Germinal center (tissue), 1 donor: ENCODE data around the gene TBX1.
"Not testable (repeated sequence)": the region's sequence is repeated elsewhere in the genome, so short reads cannot be mapped to it uniquely, and the experiment has no call there.

Source experiments
- DNase-seq: peaks from one replicate; pipeline ENCODE4 v3.0.0; 2012; ENCODE audit warnings: mixed read lengths, low spot score

TBX1 gene

DNA sequence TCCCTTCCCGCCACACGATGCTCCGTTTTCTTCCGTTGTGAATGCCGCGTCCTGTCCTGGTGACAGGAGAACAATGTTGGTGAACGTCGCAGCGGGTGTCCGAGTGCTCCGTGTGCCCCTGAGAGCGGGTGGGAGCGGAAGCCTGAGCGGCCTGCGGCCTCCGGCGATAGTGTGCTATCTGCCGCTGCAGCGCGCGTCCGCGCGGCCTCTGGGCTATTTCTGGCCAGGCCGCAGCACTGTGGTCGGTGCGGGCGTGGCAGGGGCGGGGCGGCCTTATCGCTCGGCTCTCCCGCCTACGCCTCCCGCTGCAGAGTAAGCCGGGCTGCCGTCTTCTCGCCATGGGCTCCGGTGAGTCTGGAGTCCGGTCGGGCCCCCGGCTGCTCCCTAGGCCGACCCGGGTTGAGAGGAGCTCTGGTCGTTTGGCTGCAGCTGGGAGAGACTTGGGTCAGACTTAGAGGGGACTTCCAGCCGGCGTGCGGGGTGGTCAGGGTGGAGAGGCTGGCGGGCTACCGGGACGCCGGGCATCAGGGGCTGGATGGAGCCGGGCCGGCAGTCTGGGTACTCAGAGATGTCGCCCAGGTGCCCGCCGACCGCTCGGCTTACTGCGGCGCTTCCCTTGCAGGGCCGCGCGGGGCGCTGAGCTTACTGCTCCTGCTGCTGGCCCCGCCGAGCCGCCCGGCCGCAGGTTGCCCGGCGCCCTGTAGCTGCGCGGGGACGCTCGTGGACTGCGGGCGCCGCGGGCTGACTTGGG is 37.2 kb upstream of the TBX1 start, which contains the start of gene GP1BB:
Gene GP1BB, plus strand, starts transcription at position 308 of the 751 bp plus-strand sequence. Its CDS starts 31 bp downstream, at position 339.
- no peak for DNase-seq

DNA sequence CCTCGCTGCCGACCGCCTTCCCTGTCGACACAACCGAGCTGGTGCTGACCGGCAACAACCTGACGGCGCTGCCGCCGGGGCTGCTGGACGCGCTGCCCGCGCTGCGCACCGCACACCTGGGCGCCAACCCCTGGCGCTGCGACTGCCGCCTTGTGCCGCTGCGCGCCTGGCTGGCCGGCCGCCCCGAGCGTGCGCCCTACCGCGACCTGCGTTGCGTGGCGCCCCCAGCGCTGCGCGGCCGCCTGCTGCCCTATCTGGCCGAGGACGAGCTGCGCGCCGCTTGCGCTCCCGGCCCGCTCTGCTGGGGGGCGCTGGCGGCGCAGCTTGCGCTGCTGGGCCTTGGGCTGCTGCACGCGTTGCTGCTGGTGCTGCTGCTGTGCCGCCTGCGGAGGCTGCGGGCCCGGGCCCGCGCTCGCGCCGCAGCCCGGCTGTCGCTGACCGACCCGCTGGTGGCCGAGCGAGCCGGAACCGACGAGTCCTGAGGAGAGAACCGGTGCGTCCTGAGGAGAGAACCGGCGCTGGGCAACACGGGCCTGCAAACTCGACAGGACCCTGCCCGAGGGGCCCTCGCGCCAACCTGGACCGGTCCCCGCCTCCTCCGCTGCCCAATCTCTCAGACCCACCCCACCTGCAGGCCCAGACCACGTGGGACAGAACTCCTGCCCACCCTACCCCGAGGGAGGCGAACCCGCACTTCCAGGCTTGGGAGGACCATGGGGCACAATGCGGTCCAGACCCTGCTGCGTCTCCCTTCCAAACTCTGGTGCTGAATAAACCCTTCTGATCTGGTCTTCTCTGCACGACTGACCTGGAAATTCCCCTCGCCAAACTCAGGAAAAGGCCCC is 36.4 kb upstream of the TBX1 start:
- no peak for DNase-seq

DNA sequence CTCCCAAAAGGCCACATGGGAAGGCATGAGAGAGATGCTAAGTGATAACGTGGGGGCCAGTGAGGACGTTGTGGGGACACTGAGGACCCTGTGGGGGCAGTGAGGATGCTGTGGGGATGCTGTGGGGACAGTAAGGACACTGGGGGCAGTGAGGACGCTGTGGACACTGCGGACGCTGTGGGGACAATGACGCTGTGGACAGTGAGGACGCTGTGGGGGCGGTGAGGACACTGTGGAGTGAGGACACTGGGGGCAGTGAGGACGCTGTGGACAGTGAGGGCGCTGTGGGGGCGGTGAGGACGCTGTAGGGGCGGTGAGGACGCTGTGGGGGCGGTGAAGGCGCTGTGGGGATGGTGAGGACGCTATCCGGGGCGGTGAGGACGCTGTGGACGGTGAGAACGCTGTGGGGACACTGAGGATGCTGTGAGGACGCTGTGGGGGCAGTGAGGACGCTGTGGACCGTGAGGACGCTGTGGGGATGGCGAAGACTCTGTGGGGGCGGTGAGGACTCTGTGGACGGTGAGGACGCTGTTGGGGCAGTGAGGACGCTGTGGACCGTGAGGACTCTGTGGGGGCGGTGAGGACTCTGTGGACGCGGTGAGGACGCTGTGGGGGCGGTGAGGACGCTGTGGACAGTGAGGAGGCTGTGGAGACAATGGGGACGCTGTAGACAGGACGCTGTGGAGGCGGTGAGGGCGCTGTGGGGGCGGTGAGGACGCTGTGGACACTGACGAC is 35.5 kb upstream of the TBX1 start:
- no peak for DNase-seq

DNA sequence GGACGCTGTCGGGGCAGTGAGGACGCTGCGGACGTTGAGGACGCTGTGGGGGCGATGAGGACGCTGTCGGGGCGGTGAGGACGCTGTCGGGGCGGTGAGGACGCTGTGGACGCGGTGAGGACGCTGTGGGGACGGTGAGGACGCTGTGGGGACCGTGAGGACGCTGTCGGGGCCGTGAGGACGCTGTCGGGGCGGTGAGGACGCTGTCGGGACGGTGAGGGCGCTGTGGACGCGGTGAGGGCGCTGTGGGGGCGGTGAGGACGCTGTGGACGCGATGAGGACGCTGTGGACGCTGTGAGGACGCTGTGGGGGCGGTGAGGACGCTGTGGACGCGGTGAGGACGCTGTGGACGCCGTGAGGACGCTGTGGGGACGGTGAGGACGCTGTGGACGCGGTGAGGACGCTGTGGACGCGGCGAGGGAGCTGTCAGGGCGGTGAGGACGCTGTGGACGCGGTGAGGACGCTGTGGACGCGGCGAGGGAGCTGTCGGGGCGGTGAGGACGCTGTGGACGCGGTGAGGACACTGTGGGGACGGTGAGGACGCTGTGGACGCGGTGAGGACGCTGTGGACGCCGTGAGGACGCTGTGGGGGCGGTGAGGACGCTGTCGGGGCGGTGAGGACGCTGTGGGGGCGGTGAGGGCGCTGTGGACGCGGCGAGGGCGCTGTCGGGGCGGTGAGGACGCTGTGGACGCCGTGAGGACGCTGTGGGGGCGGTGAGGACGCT is 34.4 kb upstream of the TBX1 start:
- DNase-seq, result not testable (repeated sequence)

DNA sequence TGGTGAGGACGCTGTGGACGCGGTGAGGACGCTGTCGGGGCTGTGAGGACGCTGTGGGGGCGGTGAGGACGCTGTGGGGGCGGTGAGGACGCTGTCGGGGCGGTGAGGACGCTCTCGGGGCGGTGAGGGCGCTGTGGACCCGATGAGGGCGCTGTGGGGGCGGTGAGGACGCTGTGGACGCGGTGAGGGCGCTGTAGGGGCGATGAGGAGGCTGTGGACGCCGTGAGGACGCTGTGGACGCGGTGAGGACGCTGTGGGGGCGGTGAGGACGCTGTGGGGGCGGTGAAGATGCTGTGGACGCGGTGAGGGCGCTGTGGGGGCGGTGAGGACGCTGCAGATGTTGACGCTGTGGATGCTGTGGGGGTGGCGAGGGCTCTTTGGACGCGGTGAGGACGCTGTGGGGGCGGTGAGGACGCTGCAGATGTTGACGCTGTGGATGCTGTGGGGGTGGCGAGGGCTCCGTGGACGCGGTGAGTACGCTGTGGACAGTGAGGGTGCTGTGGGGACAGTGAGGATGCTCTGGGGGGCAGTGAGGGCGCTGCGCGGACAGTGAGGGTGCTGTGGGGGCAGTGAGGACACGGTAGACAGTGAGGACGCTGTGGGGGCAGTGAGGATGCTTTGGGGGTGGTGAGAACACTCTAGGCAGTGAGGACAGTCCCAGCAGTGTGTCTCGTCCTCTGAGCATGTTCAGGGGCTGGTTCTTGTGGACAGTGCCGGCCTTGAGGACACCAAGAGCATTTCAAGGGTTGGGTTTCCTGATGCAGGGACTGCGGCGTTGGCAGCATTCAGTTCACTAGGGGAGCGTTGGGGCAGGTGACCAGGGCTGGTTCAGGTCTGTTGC is 33.0 kb upstream of the TBX1 start:
- no peak for DNase-seq

DNA sequence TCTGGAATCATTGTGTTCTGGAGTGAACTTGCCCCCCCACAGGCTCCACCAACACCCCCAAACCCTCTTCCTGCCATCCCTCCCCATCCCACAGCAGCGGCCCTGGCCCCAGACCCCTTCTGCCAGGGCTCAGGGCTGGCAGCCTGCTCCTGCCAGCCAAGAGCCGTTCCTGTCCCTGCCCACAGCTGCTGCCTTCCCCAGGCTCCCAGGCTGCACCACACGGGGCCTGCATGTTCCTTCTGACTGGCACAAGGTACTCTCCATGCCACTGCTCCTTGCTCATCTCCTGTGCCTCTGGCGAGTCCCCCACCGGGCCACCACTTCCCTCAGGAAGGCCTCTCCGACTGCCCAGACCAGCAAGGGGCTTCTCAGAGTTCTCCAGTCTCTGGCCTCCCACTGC is 32.3 kb upstream of the TBX1 start:
- DNase-seq, result no peak

DNA sequence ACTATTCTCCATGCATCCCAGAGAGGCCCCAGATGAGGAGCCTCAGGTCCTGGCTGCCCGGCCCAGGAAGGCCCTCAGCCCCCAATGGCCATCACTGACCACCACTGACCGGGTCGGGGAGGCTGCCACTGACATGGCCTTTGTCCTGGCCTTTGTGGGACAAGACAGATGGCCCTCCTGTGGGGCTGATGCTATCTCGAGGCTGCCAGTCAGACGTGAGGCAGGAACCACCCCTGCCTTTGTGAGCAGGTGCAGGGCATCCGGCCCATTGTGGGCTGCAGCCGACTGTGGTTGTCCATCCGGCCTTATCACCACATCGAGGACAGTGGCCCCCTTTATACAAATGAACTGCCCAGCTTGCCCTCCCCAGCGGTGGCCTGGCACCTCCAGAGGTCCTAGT is 31.7 kb upstream of the TBX1 start:
- no peak for DNase-seq

DNA sequence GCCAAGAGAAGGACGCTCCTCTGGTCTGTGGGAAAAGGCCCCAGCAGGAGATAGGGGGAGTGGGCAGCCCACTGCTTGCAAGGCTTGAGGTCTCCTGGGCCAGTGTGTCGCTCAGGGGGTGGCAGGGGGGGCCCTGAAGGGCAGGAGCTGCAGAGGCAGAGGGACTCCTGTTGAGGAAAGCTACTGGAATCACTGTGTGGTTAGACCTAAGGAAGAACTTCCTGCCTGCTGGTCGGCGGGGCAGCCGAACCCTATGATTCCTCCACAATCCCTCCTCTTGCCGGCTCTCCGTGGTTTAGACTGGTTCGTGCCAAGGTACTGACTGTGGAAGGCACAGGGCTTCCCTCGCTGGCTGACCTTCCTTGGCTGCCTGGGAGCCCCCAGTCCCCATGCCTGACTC is 31.1 kb upstream of the TBX1 start:
- DNase-seq, result no peak

DNA sequence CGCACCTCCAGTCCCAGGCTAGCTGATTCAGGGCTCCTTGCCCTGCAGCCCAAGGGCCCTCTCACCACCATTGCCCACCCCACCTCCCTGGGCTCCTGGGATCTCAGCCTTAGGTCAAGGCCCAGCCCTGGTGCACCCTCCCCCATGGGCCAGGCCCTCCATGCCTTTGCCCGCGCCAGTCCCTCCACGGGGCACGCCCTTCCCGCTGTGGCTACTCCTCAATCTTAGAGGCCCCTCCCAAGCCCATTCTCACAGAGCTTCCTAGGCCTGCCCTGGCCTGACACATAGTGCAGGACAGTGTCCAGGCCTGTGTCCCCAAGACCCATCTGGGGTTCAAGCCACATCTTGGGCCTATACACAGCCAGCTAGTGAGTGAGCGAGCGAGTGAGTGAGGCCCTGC is 30.4 kb upstream of the TBX1 start:
- DNase-seq, result no peak

DNA sequence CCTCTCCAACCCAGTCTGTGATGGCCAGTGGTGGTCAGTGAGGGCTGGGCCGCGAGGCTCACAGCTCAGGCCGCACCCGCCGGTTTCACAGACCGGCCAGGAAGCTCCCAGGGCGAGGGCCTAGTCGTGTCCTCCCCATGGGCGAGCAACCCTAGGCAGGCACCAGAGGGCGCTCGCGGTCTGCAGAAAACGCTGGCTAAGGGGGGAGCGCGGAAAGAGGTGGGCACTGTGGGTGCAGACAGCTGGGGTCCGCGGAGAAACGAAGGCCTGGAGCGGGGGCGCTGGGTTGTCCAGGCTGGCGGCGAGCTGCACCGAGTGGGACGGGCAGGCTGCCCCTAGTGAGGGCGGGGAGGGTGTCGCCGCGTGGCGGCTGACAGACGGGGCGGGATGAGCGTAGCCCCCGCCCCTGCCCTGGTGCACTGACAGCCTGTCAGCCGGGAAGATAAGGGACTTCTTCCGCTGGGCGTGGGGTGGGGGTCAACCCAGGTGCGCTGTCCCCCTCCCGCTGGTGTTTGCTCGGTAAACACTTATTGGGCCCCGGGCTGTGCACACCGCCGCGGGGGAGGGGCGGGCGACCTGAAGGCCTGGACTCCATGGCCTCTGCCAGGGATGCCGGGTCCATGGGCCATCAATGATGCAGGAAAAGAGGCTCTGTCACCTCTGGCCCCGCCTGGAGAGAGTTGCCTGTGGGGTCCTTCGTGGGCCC is 29.8 kb upstream of the TBX1 start:
- DNase-seq, result peak; percentile 84

DNA sequence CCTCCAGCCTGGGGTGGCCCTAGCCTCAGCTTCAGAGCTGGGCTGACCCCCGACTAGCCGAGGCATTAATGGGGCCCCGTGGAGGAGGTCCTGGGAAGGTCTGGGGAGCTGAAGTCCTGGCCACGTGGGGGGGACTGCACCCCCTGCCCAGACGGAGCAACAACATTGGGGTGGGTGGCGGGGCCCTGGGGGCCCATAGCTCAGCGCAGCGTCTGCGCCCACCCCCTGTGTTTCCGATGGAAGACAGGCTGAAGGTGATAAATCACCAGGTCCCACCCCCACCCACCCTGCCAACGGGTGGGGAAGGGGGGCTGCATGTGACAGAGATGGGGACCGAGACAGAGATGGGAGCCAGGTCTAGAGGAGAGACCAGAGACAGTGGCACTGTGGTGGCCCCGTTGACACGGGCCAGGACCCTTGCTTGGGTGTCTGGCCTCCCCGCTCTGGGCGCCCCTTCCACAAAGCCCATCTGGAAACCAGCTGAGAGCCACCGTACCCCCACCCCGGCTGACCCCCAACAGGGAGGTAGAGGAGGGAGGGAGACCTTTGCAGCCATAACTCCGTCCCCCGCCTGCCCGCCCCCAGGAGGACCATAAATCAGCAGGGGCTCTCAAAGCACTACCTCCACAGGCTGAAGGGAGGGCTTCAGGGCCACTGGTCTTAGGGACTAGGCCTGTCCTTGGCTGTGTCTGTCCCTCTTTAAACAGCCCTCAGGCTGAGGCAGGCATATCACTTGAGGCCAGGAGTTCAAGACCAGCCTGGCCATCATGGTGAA is 29.0 kb upstream of the TBX1 start:
- DNase-seq, result no peak

DNA sequence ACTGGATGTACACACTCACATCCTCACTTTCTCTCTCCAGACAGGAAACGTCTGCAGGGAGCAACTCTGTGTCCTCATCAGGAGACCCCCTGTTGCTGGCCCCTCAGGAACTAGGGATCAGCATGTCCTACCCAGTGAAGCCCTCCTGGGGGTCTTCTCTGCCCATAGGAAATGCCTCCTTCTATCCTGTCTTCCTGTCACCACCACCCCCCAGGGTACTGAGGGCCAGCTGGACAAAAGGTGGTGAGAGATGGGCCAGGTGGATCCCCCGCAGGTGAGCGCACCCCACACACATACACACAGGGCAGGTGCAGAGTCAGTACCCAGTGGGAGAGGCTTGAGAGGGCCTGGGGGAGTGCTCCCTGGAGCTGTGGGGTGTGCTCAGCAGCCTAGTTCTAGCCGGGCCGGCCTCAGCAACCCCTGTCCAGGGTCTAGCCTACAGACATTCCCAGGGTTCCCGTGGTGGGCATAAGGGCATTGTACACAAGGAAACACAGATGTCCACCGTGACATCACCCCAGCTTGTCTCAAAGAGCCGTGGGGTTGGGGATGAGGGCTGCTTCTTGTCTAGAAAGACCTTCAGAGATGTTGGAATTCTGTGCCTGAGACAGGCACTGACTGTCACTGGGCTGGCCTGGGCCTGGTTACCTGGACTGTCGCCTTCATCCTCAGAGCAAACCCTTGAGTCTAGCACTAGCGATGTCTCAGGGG is 28.0 kb upstream of the TBX1 start:
- no peak for DNase-seq

DNA sequence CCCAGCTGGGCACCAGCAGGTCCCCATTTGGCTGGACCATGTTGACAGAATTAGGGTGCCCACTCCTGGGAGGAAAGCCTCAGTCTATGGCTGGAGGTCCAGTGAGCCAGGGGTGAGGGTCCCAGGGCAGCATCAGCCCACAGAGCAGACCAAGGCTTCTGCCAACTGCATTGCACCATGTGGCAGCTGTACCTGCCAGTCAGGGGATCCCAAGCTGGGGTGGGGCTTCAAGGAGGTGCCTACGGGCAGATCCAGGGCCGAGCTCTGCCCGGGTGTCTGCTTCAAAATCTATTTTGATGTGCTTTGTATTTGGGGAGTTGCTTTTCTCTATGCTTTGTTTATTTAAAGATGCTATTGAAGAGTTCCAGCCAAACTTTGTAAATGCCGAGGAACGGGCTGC is 26.8 kb upstream of the TBX1 start:
- no peak for DNase-seq

DNA sequence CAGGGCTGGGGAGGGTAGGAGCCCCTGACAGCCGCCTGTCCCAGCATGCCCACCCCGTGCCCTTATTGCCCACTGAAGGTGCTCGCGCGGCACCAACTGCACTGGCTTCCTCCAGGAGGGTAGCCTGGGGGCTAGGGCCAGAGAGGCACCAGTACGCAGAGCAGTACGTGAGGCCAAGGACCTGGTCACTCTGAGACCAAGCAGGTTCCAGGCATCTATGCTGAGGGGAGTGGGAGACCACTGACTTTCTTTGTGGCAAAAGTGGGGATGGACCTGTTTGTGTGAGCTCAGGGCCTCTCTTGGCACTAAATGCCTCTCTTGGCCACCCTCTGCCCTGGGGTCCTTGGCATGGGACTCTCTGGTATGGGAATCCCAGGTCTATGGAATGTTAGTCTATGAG is 26.4 kb upstream of the TBX1 start:
- DNase-seq, result no peak

DNA sequence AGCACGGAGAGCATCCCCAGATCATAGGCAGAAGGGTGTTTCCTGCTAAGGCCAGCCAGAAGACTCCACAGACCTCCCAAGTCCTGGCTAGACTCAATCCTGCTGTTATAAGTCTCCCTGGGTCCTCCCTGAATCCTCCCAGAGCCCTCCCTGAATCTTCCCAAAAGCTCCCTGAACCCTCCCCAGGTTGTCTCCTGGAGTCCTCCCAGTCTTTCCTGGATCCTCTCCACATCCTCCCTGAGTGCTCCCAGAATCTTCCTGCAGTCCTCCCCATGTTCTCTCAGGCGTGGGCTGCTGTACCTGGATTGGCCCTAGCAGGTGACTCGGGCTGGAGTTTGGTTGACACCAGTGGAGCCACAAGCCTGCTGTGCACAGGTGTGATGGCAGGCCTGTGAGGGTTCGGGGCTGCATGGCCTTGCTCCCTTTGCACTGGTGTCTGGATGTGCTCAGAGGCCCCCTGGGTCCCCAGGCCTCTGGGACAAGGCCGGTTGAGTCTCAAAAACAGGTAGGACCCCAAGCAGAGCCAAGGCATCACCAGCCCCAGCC is 25.7 kb upstream of the TBX1 start:
- DNase-seq, result no peak

DNA sequence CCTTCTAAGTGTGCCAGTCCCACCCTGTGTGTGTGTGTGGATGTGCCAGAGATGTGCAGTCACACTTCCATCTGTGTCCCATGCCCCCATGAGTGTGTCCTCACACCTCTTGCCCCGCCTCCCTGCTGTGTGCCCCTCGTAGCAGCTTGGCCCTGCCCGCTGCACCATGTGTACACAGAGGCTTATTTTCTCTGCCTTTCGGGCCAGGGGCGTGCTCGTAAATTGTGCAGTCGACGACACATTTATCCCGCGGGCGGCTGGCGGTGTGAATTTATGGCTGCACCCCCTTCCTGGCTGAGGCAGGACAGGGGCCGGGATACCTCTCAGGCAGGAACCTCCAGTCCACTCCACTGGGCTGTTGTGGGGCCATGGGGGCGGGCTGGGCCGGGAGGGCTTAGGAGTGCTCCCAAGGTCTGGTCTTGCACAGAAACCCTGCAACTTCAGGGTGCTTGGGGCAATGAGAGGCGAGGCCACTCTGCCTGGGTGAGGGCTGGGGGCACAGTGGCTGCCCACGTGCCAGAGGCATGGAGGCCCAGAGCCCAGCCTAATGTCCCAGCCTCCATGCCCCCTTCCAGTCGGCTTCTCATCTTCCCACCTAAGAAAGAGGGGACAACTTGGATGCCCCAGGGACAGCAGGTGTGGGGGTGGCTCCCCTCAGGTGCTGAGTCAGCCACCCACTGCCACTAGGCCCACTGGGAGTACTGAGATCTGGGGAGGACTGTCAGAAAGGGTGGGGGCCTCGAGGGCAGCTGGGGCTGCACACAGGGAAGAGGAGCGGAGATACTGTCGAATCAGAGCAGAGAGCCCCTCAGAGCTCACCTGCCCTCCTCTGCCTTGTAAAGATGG is 24.7 kb upstream of the TBX1 start:
- DNase-seq, result no peak

DNA sequence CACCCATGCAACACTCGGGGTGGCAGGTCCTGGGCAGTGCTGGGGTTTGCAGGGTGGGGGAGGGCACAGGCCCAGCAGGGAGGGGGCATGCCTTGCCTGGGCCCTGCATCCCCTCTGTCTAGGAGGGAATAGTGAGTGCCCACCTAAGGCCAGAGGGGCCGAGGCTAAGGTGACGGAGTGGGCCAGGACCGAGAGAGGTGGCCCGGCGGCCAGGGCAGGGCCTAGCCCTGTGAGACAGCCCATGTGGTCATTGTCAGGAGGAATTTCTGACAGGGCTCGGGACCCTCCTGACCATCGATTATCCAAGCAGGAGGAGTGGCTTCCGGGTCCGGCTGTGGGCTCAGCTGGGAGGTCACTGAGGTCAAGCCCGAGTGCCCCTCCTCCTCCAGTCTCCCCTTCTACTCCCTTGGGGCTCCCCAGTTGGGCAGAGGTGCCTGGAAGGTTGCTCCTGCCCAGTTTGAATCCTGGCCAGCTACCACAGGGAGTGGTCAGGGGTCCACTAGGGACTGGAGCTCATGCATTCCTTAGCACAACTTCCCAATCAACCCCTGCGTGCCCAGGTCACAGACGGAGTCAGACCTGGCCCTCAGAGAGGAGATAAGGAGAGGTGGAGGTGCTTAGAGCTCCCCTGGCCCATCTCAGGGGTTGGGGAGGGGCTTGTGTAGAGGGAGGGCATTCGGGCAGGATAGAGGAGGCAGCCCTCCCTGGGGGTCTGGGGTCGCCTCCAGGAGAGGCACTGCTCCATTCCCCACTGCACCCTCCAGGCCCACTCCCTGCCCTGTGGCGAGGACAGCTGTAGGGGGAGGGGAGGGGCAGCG is 22.5 kb upstream of the TBX1 start:
- no peak for DNase-seq
